Activated naive CD8-positive, alpha-beta T cell treated with anti-CD3 and anti-CD28 coated beads for 36 hours (primary cell): ENCODE data around the gene ARFIP1. TPM values are rescaled to one million over a fixed set of nuclear protein-coding genes. Genes with fewer than 3 reads are reported as not detected.
A peak's percentile ranks its signal among the peaks of the same experiment; 100 is the strongest.
"Not testable (repeated sequence)": the region's sequence is repeated elsewhere in the genome, so short reads cannot be mapped to it uniquely, and the experiment has no call there.

Experiments used
- DNase-seq: peaks from one replicate; pipeline ENCODE4 v3.0.0; 2021
- H3K27ac Mint-ChIP-seq: one replicate; pipeline ENCODE4 v1.8.0; 2022; ENCODE audit warnings: mild to moderate bottlenecking, moderate library complexity, mixed read lengths
- H3K27me3 Mint-ChIP-seq: one replicate; pipeline ENCODE4 v1.8.0; 2022; ENCODE audit warnings: mild to moderate bottlenecking, mixed read lengths
- H3K36me3 Mint-ChIP-seq: one replicate; pipeline ENCODE4 v1.8.0; 2021; ENCODE audit warnings: mild to moderate bottlenecking, mixed read lengths
- H3K4me1 Mint-ChIP-seq: one replicate; pipeline ENCODE4 v1.8.0; 2021; ENCODE audit warnings: mixed read lengths
- H3K4me3 Mint-ChIP-seq: one replicate; pipeline ENCODE4 v1.8.0; 2022; ENCODE audit warnings: mild to moderate bottlenecking, moderate library complexity, mixed read lengths
- H3K9me3 Mint-ChIP-seq: one replicate; pipeline ENCODE4 v1.8.0; 2022; ENCODE audit warnings: mixed read lengths
- total RNA-seq, 2 experiments: library from RNA; stranded (reverse); gene quantifications; one replicate each; pipeline ENCODE4 v1.2.3, GENCODE V29; 2021

ARFIP1 gene
- total RNA-seq, 2 experiments from 2014 or later = 10.3 to 12.1 TPM

GRCh38 chr4:152850377-152850776, 70.6 kb downstream of the ARFIP1 start:
- peak overlapping the region; percentile 34 for H3K27ac Mint-ChIP-seq
- H3K4me1 Mint-ChIP-seq = peaks cover 20% of the 10 kb centered on the region
- H3K9me3 Mint-ChIP-seq = peaks cover 19% of the 10 kb centered on the region
- H3K36me3 Mint-ChIP-seq = peaks cover 17% of the 10 kb centered on the region
- peak; percentile 2 for DNase-seq
- no peaks in the 10 kb centered on the region for H3K27me3 Mint-ChIP-seq
- H3K4me3 Mint-ChIP-seq = peak overlapping the region; percentile 14

GRCh38 chr4:152851226-152851625, 71.5 kb downstream of the ARFIP1 start:
- Mint-ChIP-seq H3K9me3 (peaks cover 19% of the 10 kb centered on the region), H3K27ac (no peak overlapping the region), H3K27me3 (no peaks in the 10 kb centered on the region), H3K36me3 (peaks cover 17% of the 10 kb centered on the region), H3K4me3 (no peak overlapping the region), H3K4me1 (peaks cover 20% of the 10 kb centered on the region)
- no peak for DNase-seq

- Mint-ChIP-seq H3K4me1 (peaks cover 18% of the 10 kb centered on the region), H3K9me3 (peaks cover 19% of the 10 kb centered on the region), H3K27ac (no peak overlapping the region), H3K36me3 (peaks cover 17% of the 10 kb centered on the region), H3K4me3 (no peak overlapping the region), H3K27me3 (no peaks in the 10 kb centered on the region)
- DNase-seq = no peak
Measured at GRCh38 chr4:152853293-152853692, 73.5 kb downstream of the ARFIP1 start.

GRCh38 chr4:152854016-152854415, 74.3 kb downstream of the ARFIP1 start:
- H3K27me3 Mint-ChIP-seq, H3K27ac Mint-ChIP-seq, H3K4me3 Mint-ChIP-seq, DNase-seq: not testable (repeated sequence)
- peaks cover 17% of the 10 kb centered on the region for H3K36me3 Mint-ChIP-seq
- peaks cover 19% of the 10 kb centered on the region for H3K9me3 Mint-ChIP-seq
- H3K4me1 Mint-ChIP-seq = peaks cover 18% of the 10 kb centered on the region

- no peak for DNase-seq
- Mint-ChIP-seq H3K36me3 (peaks cover 16% of the 10 kb centered on the region), H3K27me3 (no peaks in the 10 kb centered on the region), H3K9me3 (peaks cover 19% of the 10 kb centered on the region), H3K27ac (no peak overlapping the region), H3K4me1 (no peaks in the 10 kb centered on the region), H3K4me3 (no peak overlapping the region)
Measured at GRCh38 chr4:152856960-152857359, 77.2 kb downstream of the ARFIP1 start.

- H3K4me3 Mint-ChIP-seq = no peak overlapping the region
- peaks cover 7% of the 10 kb centered on the region for H3K9me3 Mint-ChIP-seq
- H3K4me1 Mint-ChIP-seq = no peaks in the 10 kb centered on the region
- H3K27me3 Mint-ChIP-seq = no peaks in the 10 kb centered on the region
- H3K36me3 Mint-ChIP-seq = peaks cover 6% of the 10 kb centered on the region
- no peak overlapping the region for H3K27ac Mint-ChIP-seq
- no peak for DNase-seq
Measured at GRCh38 chr4:152858934-152859333, 79.2 kb downstream of the ARFIP1 start.

- Mint-ChIP-seq H3K36me3 (no peaks in the 10 kb centered on the region), H3K27ac (no peak overlapping the region), H3K4me1 (no peaks in the 10 kb centered on the region), H3K27me3 (no peaks in the 10 kb centered on the region), H3K9me3 (no peaks in the 10 kb centered on the region), H3K4me3 (no peak overlapping the region)
- DNase-seq = no peak
Measured at GRCh38 chr4:152860046-152860445, 80.3 kb downstream of the ARFIP1 start.

- Mint-ChIP-seq H3K9me3 (no peaks in the 10 kb centered on the region), H3K4me1 (no peaks in the 10 kb centered on the region), H3K27ac (no peak overlapping the region), H3K4me3 (no peak overlapping the region), H3K27me3 (no peaks in the 10 kb centered on the region), H3K36me3 (no peaks in the 10 kb centered on the region)
- DNase-seq = no peak
Measured at GRCh38 chr4:152862608-152863007, 82.9 kb downstream of the ARFIP1 start.

- Mint-ChIP-seq H3K36me3 (no peaks in the 10 kb centered on the region), H3K9me3 (no peaks in the 10 kb centered on the region), H3K4me1 (no peaks in the 10 kb centered on the region), H3K27me3 (no peaks in the 10 kb centered on the region), H3K4me3 (no peak overlapping the region), H3K27ac (no peak overlapping the region)
- no peak for DNase-seq
Measured at GRCh38 chr4:152864361-152864760, 84.6 kb downstream of the ARFIP1 start.

GRCh38 chr4:152866432-152866993, 86.8 kb downstream of the ARFIP1 start:
- H3K36me3 Mint-ChIP-seq, H3K9me3 Mint-ChIP-seq, H3K4me1 Mint-ChIP-seq, H3K27me3 Mint-ChIP-seq, H3K4me3 Mint-ChIP-seq, DNase-seq, H3K27ac Mint-ChIP-seq: not testable (repeated sequence)

- no peak for DNase-seq
- Mint-ChIP-seq H3K4me1 (no peaks in the 10 kb centered on the region), H3K27me3 (no peaks in the 10 kb centered on the region), H3K4me3 (no peak overlapping the region), H3K9me3 (no peaks in the 10 kb centered on the region), H3K27ac (no peak overlapping the region), H3K36me3 (peaks cover 17% of the 10 kb centered on the region)
Measured at GRCh38 chr4:152870606-152871005, 90.9 kb downstream of the ARFIP1 start.

- no peak for DNase-seq
- Mint-ChIP-seq H3K36me3 (peaks cover 41% of the 10 kb centered on the region), H3K9me3 (peaks cover 2% of the 10 kb centered on the region), H3K4me3 (no peak overlapping the region), H3K27ac (no peak overlapping the region), H3K4me1 (no peaks in the 10 kb centered on the region), H3K27me3 (no peaks in the 10 kb centered on the region)
Measured at GRCh38 chr4:152875261-152875660, 95.5 kb downstream of the ARFIP1 start.

GRCh38 chr4:152877868-152878267, 98.1 kb downstream of the ARFIP1 start:
- Mint-ChIP-seq H3K27ac (no peak overlapping the region), H3K27me3 (no peaks in the 10 kb centered on the region), H3K36me3 (peaks cover 42% of the 10 kb centered on the region), H3K4me1 (no peaks in the 10 kb centered on the region), H3K4me3 (no peak overlapping the region), H3K9me3 (peaks cover 2% of the 10 kb centered on the region)
- DNase-seq = no peak

GRCh38 chr4:152880263-152880662, 100.5 kb downstream of the ARFIP1 start:
- peaks cover 33% of the 10 kb centered on the region for H3K36me3 Mint-ChIP-seq
- H3K27me3 Mint-ChIP-seq = no peaks in the 10 kb centered on the region
- no peak overlapping the region for H3K4me3 Mint-ChIP-seq
- H3K9me3 Mint-ChIP-seq = peaks cover 2% of the 10 kb centered on the region
- no peak for DNase-seq
- no peaks in the 10 kb centered on the region for H3K4me1 Mint-ChIP-seq
- H3K27ac Mint-ChIP-seq = no peak overlapping the region

- no peak overlapping the region for H3K4me3 Mint-ChIP-seq
- H3K27ac Mint-ChIP-seq = no peak overlapping the region
- H3K36me3 Mint-ChIP-seq = peaks cover 19% of the 10 kb centered on the region
- no peaks in the 10 kb centered on the region for H3K27me3 Mint-ChIP-seq
- H3K9me3 Mint-ChIP-seq = peaks cover 2% of the 10 kb centered on the region
- no peaks in the 10 kb centered on the region for H3K4me1 Mint-ChIP-seq
- no peak for DNase-seq
Measured at GRCh38 chr4:152881974-152882373, 102.2 kb downstream of the ARFIP1 start.

GRCh38 chr4:152885185-152885584, 105.4 kb downstream of the ARFIP1 start:
- Mint-ChIP-seq H3K4me1 (no peaks in the 10 kb centered on the region), H3K27me3 (no peaks in the 10 kb centered on the region), H3K36me3 (peaks cover 9% of the 10 kb centered on the region), H3K27ac (no peak overlapping the region), H3K4me3 (no peak overlapping the region), H3K9me3 (no peaks in the 10 kb centered on the region)
- DNase-seq = no peak
